ENCODE data around the gene SHISA4. TPM values are rescaled to one million over a fixed set of nuclear protein-coding genes. Genes with fewer than 3 reads are reported as not detected.

The SHISA4 gene
- total and polyA plus RNA-seq, 2 of the 8 experiments (the other 6 are each of a cell fraction or from before 2014, with no cell fraction given) = 7.8 to 28.9 TPM

DNA sequence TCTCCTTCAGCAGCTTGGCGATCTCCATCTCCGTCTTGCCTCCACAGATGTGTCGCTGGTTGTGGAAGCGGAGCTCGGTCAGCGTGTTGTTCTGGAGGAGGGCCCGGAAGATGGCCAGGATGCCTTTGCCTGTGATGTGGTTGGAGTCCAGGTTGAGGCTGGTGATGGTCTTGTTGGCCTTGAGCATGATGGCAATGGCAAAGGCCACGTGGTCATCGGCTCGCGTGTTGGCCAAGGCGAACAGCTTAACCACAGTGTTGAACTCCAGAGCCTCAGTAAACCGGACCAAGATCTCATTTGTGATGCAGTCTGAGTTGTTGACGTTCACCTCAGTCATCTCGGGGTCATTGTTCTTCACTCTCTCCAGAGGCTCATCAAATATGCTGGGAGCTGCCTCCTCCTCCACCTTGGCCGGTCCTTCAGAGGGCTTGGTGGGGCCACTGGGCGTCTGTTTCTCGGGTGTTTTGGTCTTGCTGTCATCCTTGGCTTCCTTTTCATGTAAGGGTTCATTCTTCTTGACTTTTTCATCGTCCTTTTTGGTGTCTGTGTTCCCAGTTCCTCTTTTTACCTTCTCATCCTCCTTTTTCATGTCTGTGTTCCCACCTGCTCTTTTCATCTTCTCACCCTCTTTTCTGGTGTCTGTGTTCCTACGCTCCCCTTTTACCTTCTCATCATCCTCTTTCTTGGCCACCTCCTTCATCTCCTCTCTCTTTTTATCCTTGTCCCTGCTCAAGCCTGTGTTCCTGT lies 11.2 kb downstream of the SHISA4 start:
- POLR2A ChIA-PET (ENCODE audit: partially characterized antibody) = interaction anchor here (1.0 to 1.7 kb wide), 3 partner anchors 19 to 70 kb away, joined by 3 to 5 read pairs (median 4); no protein-coding TSS in a partner anchor
- Histone ChIP-seq H3K79me2 (ENCODE audit: control insufficient read depth in 1 of 2, insufficient read depth in 2 of 2, low read length in 2 of 2) (no peaks in the 10 kb centered on the region), H3K27me3 (replicated peaks in 1 of 4; ENCODE audit: control insufficient read depth in 3 of 4, extremely low read depth in 1 of 4, insufficient read depth in 3 of 4, low read length in 3 of 4) (no peaks in the 10 kb centered on the region), H3K4me3 (ENCODE audit: extremely low read depth in 1 of 4, insufficient read depth in 2 of 4, low read depth in 3 of 4, low read length in 4 of 4) (no peak overlapping the region), H2BK12ac (ENCODE audit: low read depth, low read length) (no peak overlapping the region), H3K56ac (replicated peaks; ENCODE audit: insufficient read length, low read depth, low read length) (no peak overlapping the region), H3K4me2 (ENCODE audit: insufficient read depth in 1 of 2, low read depth in 2 of 2, low read length in 2 of 2) (no peak overlapping the region), H3K4me1 (replicated peaks in 1 of 4; ENCODE audit: control insufficient read depth in 3 of 4, insufficient read depth in 4 of 4, low read length in 3 of 4) (peaks cover 2 to 8% (median 6%) of the 10 kb centered on the region in 4 experiments; a peak in 6 of 7 replicates), H2BK15ac (ENCODE audit: low read length) (no peak overlapping the region), H3K79me1 (ENCODE audit: low read depth, low read length) (no peaks in the 10 kb centered on the region), H3K36me3 (ENCODE audit: control insufficient read depth in 2 of 4, insufficient read depth in 4 of 4, low read length in 3 of 4) (no peaks in the 10 kb centered on the region), H2BK120ac (replicated peaks; ENCODE audit: low read depth, low read length) (no peak overlapping the region), H3K4ac (replicated peaks; ENCODE audit: insufficient read length, low read depth, low read length) (no peak overlapping the region), H3K9ac (replicated peaks in 1 of 4; ENCODE audit: extremely low read depth in 1 of 4, low read depth in 3 of 4, low read length in 3 of 4) (no peak overlapping the region), H3K23me2 (ENCODE audit: low read depth, low read length) (no peaks in the 10 kb centered on the region), H4K8ac (ENCODE audit: extremely low read depth, insufficient read depth, low read length) (no peak overlapping the region; the same call in 1 of the 2 replicates), H3K18ac (ENCODE audit: extremely low read depth, low read length) (no peak overlapping the region), H3K27ac (ENCODE audit: low read depth, low read length) (no peak overlapping the region), H4K20me1 (replicated peaks in 1 of 2; ENCODE audit: control insufficient read depth in 1 of 2, insufficient read depth in 2 of 2, low read length in 2 of 2) (no peaks in the 10 kb centered on the region), H3K9me3 (ENCODE audit: insufficient read depth in 2 of 2, low read depth in 1 of 2, low read length in 1 of 2) (no peaks in the 10 kb centered on the region), H2AK5ac (ENCODE audit: low read depth, low read length) (no peak overlapping the region), H2BK5ac (ENCODE audit: low read depth, low read length) (no peak overlapping the region), H2AFZ (ENCODE audit: low read length) (no peak overlapping the region), H4K5ac (ENCODE audit: insufficient read length, low read depth, low read length) (no peak overlapping the region), H4K91ac (replicated peaks; ENCODE audit: insufficient read length, low read length) (no peak overlapping the region), H3K23ac (ENCODE audit: insufficient read length) (no peak overlapping the region), H2BK20ac (ENCODE audit: low read length) (no peak overlapping the region), H3K14ac (ENCODE audit: insufficient read length) (no peak overlapping the region)
- no peak for TF ChIP-seq TCF12 (IDR thresholded peaks at IDR 0.05; ENCODE audit: low read depth, low read length)
- no peak for TF ChIP-seq CBX8 (IDR thresholded peaks at IDR 0.05; ENCODE audit: borderline replicate concordance, low read depth, low read length)
- no peak for DNase-seq (ENCODE audit: low read depth in 1 of 2, low spot score in 2 of 2)
- CTCF ChIA-PET (ENCODE audit: partially characterized antibody) = interaction anchor here (0.6 to 14.8 kb wide), 9 partner anchors 9 to 221 kb away, joined by 3 to 244 read pairs (median 6); partner anchors contain the start of gene LMOD1
- FAIRE-seq = no peak
- 89% methylated on average over 20 of the region's 20 CpGs; no CpG with 5 or more reads in 1 of the 2 experiments for WGBS, 2 experiments (ENCODE audit: extremely low coverage in 1 of 2, insufficient coverage in 1 of 2, insufficient read length in 1 of 2, insufficient replicate concordance in 2 of 2, low coverage in 1 of 2, low lambda C conversion rate in 2 of 2, missing lambda C conversion rate in 1 of 2)

Data from H1 (cell line).